Neural cell (in vitro differentiated cells): Measurements from ENCODE around the gene CCDC12.

Experiments
- CTCF ChIP-seq: fragments of 450-650 bp; IDR thresholded peaks from 2 replicates; pipeline ENCODE4 v1.5.1; 2014; ENCODE audit warnings: antibody characterized with exemption, mild to moderate bottlenecking, moderate library complexity; ENCODE audit not compliant: poor library complexity, severe bottlenecking
- EP300 ChIP-seq: fragments of 450-650 bp; conservative IDR thresholded peaks from 2 replicates; pipeline ENCODE4 v1.6.1; 2014; ENCODE audit warnings: antibody characterized with exemption, mild to moderate bottlenecking, moderate library complexity; ENCODE audit not compliant: poor library complexity, severe bottlenecking
- EZH2 ChIP-seq: fragments of 200-600, 300-800 bp; shearing (Covaris generic), sonication (generic); IDR thresholded peaks from 2 replicates; pipeline ENCODE4 v1.6.1; 2014; ENCODE audit warnings: antibody characterized with exemption, low read length, borderline replicate concordance, mild to moderate bottlenecking; ENCODE audit not compliant: insufficient read depth, poor library complexity, severe bottlenecking
- MXI1 ChIP-seq: fragments of 450-650 bp; conservative IDR thresholded peaks from 2 replicates; pipeline ENCODE4 v1.6.1; 2014; ENCODE audit warnings: antibody characterized with exemption, mild to moderate bottlenecking; ENCODE audit not compliant: poor library complexity, severe bottlenecking
- POLR2AphosphoS5 ChIP-seq: IDR thresholded peaks from 2 replicates; pipeline ENCODE4 v1.6.1; 2012
- RAD21 ChIP-seq: fragments of 450-650 bp; conservative IDR thresholded peaks from 2 replicates; pipeline ENCODE4 v1.6.1; 2014; ENCODE audit warnings: antibody characterized with exemption, mild to moderate bottlenecking, moderate library complexity
- REST ChIP-seq: IDR thresholded peaks from 2 replicates; pipeline ENCODE4 v1.6.1; 2012; ENCODE audit warnings: borderline replicate concordance
- SMC3 ChIP-seq: fragments of 450-650 bp; conservative IDR thresholded peaks from 2 replicates; pipeline ENCODE4 v1.6.1; 2014; ENCODE audit warnings: antibody characterized with exemption, mild to moderate bottlenecking, moderate library complexity; ENCODE audit not compliant: poor library complexity
- TAF1 ChIP-seq: IDR thresholded peaks from 2 replicates; pipeline ENCODE4 v1.6.1; 2012; ENCODE audit warnings: low read depth

- TF ChIP-seq CTCF (no peak), EZH2 (no peak), POLR2AphosphoS5 (no peak), TAF1 (no peak), MXI1 (no peak), EP300 (no peak), REST (no peak), RAD21 (no peak), SMC3 (no peak)
Measured at GRCh38 chr3:46928282-46928681, 48.3 kb downstream of the CCDC12 start.
